AG04449 (cell line): ENCODE data around the gene DIO1.

ENCODE experiments used
- CTCF ChIA-PET: fragments of 350-600 bp; formaldehyde crosslinking; extraction: SDS; loops from one replicate; lab custom pipeline; 2021; ENCODE audit warnings: antibody characterized with exemption; lab: Yijun Ruan, JAX
- POLR2A ChIA-PET: fragments of 400-600, 350-600 bp; formaldehyde crosslinking; extraction: SDS; loops from one replicate; lab custom pipeline; 2020; ENCODE audit warnings: antibody characterized with exemption, inconsistent platforms; lab: Yijun Ruan, JAX
- DNase-seq: peaks from one replicate; pipeline ENCODE4 v3.0.0-alpha.2; 2010; ENCODE audit warnings: low read depth, low spot score
- H3K4me3 ChIP-seq: 2 replicates; pipeline ENCODE4 v1.5.1; 2011; ENCODE audit warnings: low read depth, mild to moderate bottlenecking, control low read depth, low read length
- CTCF ChIP-seq: IDR thresholded peaks from one replicate; pipeline ENCODE4 v1.5.1; 2011; ENCODE audit warnings: mild to moderate bottlenecking, moderate library complexity, low read length, control low read depth, inconsistent platforms; ENCODE audit not compliant: insufficient read depth; ENCODE audit errors: missing control alignments

DIO1 gene

GRCh38 chr1:53899206-53899628, 5.2 kb downstream of the DIO1 start:
- DNase-seq: no peak
- ChIA-PET POLR2A (no interaction called here), CTCF (interaction anchor here (1.3 to 2.6 kb wide), 4 partner anchors 19 to 49 kb away, joined by 3 to 12 read pairs (median 6); partner anchors contain the start of genes IFT25 and LRRC42)
- no peak for TF ChIP-seq CTCF
- H3K4me3 ChIP-seq: no peak overlapping the region

- POLR2A ChIA-PET: no interaction called here
These were observed 5.7 kb downstream of the DIO1 start for GRCh38 chr1:53899708-53900107.

GRCh38 chr1:53902235-53903138, 8.5 kb downstream of the DIO1 start:
- POLR2A ChIA-PET: no interaction called here
- DNase-seq: no peak
- no peak overlapping the region for H3K4me3 ChIP-seq
- CTCF ChIA-PET: interaction anchor here (1.2 kb wide), 1 partner anchor 46 kb away, joined by 3 read pairs; no protein-coding TSS in a partner anchor
- TF ChIP-seq CTCF: no peak

More at GRCh38 chr1:53899708-53900107, 5.7 kb downstream of the DIO1 start:
- TF ChIP-seq CTCF: no peak
- DNase-seq: no peak
- no peak overlapping the region for H3K4me3 ChIP-seq
- CTCF ChIA-PET: interaction anchor here (1.3 to 2.6 kb wide), 4 partner anchors 19 to 49 kb away, joined by 3 to 12 read pairs (median 6); partner anchors contain the start of genes IFT25 and LRRC42

GRCh38 chr1:53905509-53905908, 11.5 kb downstream of the DIO1 start:
- CTCF ChIA-PET: no interaction called here
- no peak for TF ChIP-seq CTCF
- POLR2A ChIA-PET: no interaction called here
- DNase-seq: no peak
- H3K4me3 ChIP-seq: no peak overlapping the region

GRCh38 chr1:53906121-53906520, 12.1 kb downstream of the DIO1 start:
- TF ChIP-seq CTCF: no peak
- POLR2A ChIA-PET: no interaction called here
- no peak overlapping the region for H3K4me3 ChIP-seq
- no peak for DNase-seq
- CTCF ChIA-PET: no interaction called here

GRCh38 chr1:53909946-53910345, 16.0 kb downstream of the DIO1 start:
- H3K4me3 ChIP-seq: no peak overlapping the region
- ChIA-PET POLR2A (interaction anchor here (1.4 kb wide), 1 partner anchor 35 kb away, joined by 3 read pairs; the partner anchor contains the start of gene IFT25), CTCF (interaction anchor here (1.4 kb wide), 1 partner anchor 13 kb away, joined by 4 read pairs; no protein-coding TSS in a partner anchor)
- no peak for DNase-seq
- no peak for TF ChIP-seq CTCF
